NCI-H460 (cell line): Measurements from ENCODE around the gene TGM3. TPM values are rescaled to one million over a fixed set of nuclear protein-coding genes. Genes with fewer than 3 reads are reported as not detected.
"Not testable (repeated sequence)": the region's sequence is repeated elsewhere in the genome, so short reads cannot be mapped to it uniquely, and the experiment has no call there.

Experiments used
- DNase-seq: peaks from one replicate; pipeline ENCODE4 v3.0.0-alpha.2; 2016; ENCODE audit warnings: low read depth; ENCODE audit errors: extremely low read depth
- polyA plus RNA-seq: library from polyadenylated mRNA; depleted of rRNA; stranded (reverse); fragments of >200 nt; gene quantifications from 2 replicates; pipeline ENCODE4 v1.2.3, GENCODE V29; 2014; cell fraction: nucleus; rRNA removed
- total RNA-seq: library from RNA; depleted of rRNA; stranded (reverse); fragments of >200 nt; shearing (Covaris generic); gene quantifications from 2 replicates; pipeline ENCODE4 v1.2.3, GENCODE V29; 2014; rRNA removed

Gene TGM3
- total RNA-seq: 0.10 and 0.20 TPM in 2 replicates
- 0.46 TPM in 1 of 2 replicates, not detected in the other for polyA plus RNA-seq

- no peak for DNase-seq
Observed at GRCh38 chr20:2295886-2296515, at the start of gene TGM3. Gene TGM3 (plus strand): TSS chr20:2296001. CDS start chr20:2296064, 63 bp downstream.

- no peak for DNase-seq
Observed at GRCh38 chr20:2246069-2246491, 49.7 kb upstream of the TGM3 start.

GRCh38 chr20:2248837-2249236, 47.0 kb upstream of the TGM3 start:
- DNase-seq: no peak

- no peak for DNase-seq
Observed at GRCh38 chr20:2249935-2250334, 45.9 kb upstream of the TGM3 start.

- no peak for DNase-seq
Observed at GRCh38 chr20:2252419-2252997, 43.3 kb upstream of the TGM3 start.

GRCh38 chr20:2253256-2253655, 42.5 kb upstream of the TGM3 start:
- no peak for DNase-seq

- no peak for DNase-seq
Observed at GRCh38 chr20:2254333-2254732, 41.5 kb upstream of the TGM3 start.

GRCh38 chr20:2255926-2256531, 39.8 kb upstream of the TGM3 start:
- no peak for DNase-seq

GRCh38 chr20:2259731-2260130, 36.1 kb upstream of the TGM3 start:
- DNase-seq: no peak

GRCh38 chr20:2260250-2260649, 35.6 kb upstream of the TGM3 start:
- DNase-seq: no peak

GRCh38 chr20:2261046-2261485, 34.7 kb upstream of the TGM3 start:
- peak; percentile 96 for DNase-seq

- no peak for DNase-seq
Observed at GRCh38 chr20:2261629-2262028, 34.2 kb upstream of the TGM3 start.

- no peak for DNase-seq
Observed at GRCh38 chr20:2264118-2264517, 31.7 kb upstream of the TGM3 start.

- DNase-seq: not testable (repeated sequence)
Observed at GRCh38 chr20:2264621-2265374, 31.0 kb upstream of the TGM3 start.

GRCh38 chr20:2273634-2274302, 22.0 kb upstream of the TGM3 start:
- no peak for DNase-seq

GRCh38 chr20:2276015-2276414, 19.8 kb upstream of the TGM3 start:
- DNase-seq: no peak

- no peak for DNase-seq
Observed at GRCh38 chr20:2279253-2279779, 16.5 kb upstream of the TGM3 start.

GRCh38 chr20:2280082-2280481, 15.7 kb upstream of the TGM3 start:
- no peak for DNase-seq

- no peak for DNase-seq
Observed at GRCh38 chr20:2281563-2281962, 14.2 kb upstream of the TGM3 start.

- DNase-seq: no peak
Observed at GRCh38 chr20:2282181-2282580, 13.6 kb upstream of the TGM3 start.
